ENCODE data around the gene PDGFA.

PDGFA gene

GRCh38 chr7:453597-454306 lies 65.9 kb downstream of the PDGFA start:
- DNase-seq (ENCODE audit: low read depth in 1 of 2, low spot score in 1 of 2): no peak
- TF ChIP-seq JUND (IDR thresholded peaks at IDR 0.05; ENCODE audit: low read depth): no peak
- in situ Hi-C loops (cut with HindIII; ENCODE audit: low pct_unique_long_range_greater_than_20kb, low sequenced_read_pairs): no loop called here

GRCh38 chr7:452791-453455 lies 66.7 kb downstream of the PDGFA start:
- in situ Hi-C loops (cut with HindIII; ENCODE audit: low pct_unique_long_range_greater_than_20kb, low sequenced_read_pairs): no loop called here
- no peak for TF ChIP-seq JUND (IDR thresholded peaks at IDR 0.05; ENCODE audit: low read depth)
- no peak for DNase-seq (ENCODE audit: low read depth in 1 of 2, low spot score in 1 of 2)

GRCh38 chr7:452226-452751 lies 67.4 kb downstream of the PDGFA start:
- TF ChIP-seq JUND (IDR thresholded peaks at IDR 0.05; ENCODE audit: low read depth): no peak
- DNase-seq (ENCODE audit: low read depth in 1 of 2, low spot score in 1 of 2): no peak
- in situ Hi-C loops (cut with HindIII; ENCODE audit: low pct_unique_long_range_greater_than_20kb, low sequenced_read_pairs): no loop called here

GRCh38 chr7:451255-452225 lies 68.1 kb downstream of the PDGFA start:
- no peak for TF ChIP-seq JUND (IDR thresholded peaks at IDR 0.05; ENCODE audit: low read depth)
- DNase-seq (ENCODE audit: low read depth in 1 of 2, low spot score in 1 of 2): no peak
- in situ Hi-C loops (cut with HindIII; ENCODE audit: low pct_unique_long_range_greater_than_20kb, low sequenced_read_pairs): no loop called here

- DNase-seq (ENCODE audit: low read depth in 1 of 2, low spot score in 1 of 2): no peak
- in situ Hi-C loops (cut with HindIII; ENCODE audit: low pct_unique_long_range_greater_than_20kb, low sequenced_read_pairs): no loop called here
- no peak for TF ChIP-seq JUND (IDR thresholded peaks at IDR 0.05; ENCODE audit: low read depth)
These were observed 68.9 kb downstream of the PDGFA start for GRCh38 chr7:450741-451140.

GRCh38 chr7:450036-450435 lies 69.6 kb downstream of the PDGFA start:
- in situ Hi-C loops (cut with HindIII; ENCODE audit: low pct_unique_long_range_greater_than_20kb, low sequenced_read_pairs): no loop called here
- DNase-seq (ENCODE audit: low read depth in 1 of 2, low spot score in 1 of 2): no peak

GRCh38 chr7:449324-450019 lies 70.2 kb downstream of the PDGFA start:
- no peak for TF ChIP-seq JUND (IDR thresholded peaks at IDR 0.05; ENCODE audit: low read depth)
- DNase-seq (ENCODE audit: low read depth in 1 of 2, low spot score in 1 of 2): no peak
- in situ Hi-C loops (cut with HindIII; ENCODE audit: low pct_unique_long_range_greater_than_20kb, low sequenced_read_pairs): no loop called here

More at GRCh38 chr7:450036-450435, 69.6 kb downstream of the PDGFA start:
- no peak for TF ChIP-seq JUND (IDR thresholded peaks at IDR 0.05; ENCODE audit: low read depth)

- no peak for DNase-seq (ENCODE audit: low read depth in 1 of 2, low spot score in 1 of 2)
- in situ Hi-C loops (cut with HindIII; ENCODE audit: low pct_unique_long_range_greater_than_20kb, low sequenced_read_pairs): no loop called here
- TF ChIP-seq JUND (IDR thresholded peaks at IDR 0.05; ENCODE audit: low read depth): no peak
These were observed 72.1 kb downstream of the PDGFA start for GRCh38 chr7:447523-447922.
